HEK293 (cell line): Measurements from ENCODE around the gene FASTK.

Experiments
- GLI2 ChIP-seq: fragments of 450-650 bp; formaldehyde crosslinking; IDR thresholded peaks from 2 replicates; pipeline ENCODE4; 2017; ENCODE audit warnings: missing biosample characterization, missing genetic modification characterization, low read depth, borderline replicate concordance
- GLIS2 ChIP-seq: fragments of 450-650 bp; formaldehyde crosslinking; IDR thresholded peaks from 2 replicates; pipeline ENCODE4 v1.5.1; 2016; ENCODE audit warnings: missing biosample characterization, missing genetic modification characterization
- KLF10 ChIP-seq: fragments of 450-650 bp; IDR thresholded peaks from 2 replicates; pipeline ENCODE4 v1.5.1; 2018; ENCODE audit warnings: missing biosample characterization, mild to moderate bottlenecking, missing genetic modification characterization
- MEIS1 ChIP-seq: sonication (generic); formaldehyde crosslinking; IDR thresholded peaks from 2 replicates; pipeline ENCODE4 v1.8.1; 2022; ENCODE audit warnings: missing genetic modification reagents, mild to moderate bottlenecking, borderline replicate concordance
- OVOL3 ChIP-seq: fragments of 450-650 bp; formaldehyde crosslinking; IDR thresholded peaks from 2 replicates; pipeline ENCODE4 v1.5.1; 2016; ENCODE audit warnings: missing biosample characterization, missing genetic modification characterization
- PRDM1 ChIP-seq: fragments of 450-650 bp; formaldehyde crosslinking; IDR thresholded peaks from 2 replicates; pipeline ENCODE4; 2016; ENCODE audit warnings: missing biosample characterization, missing genetic modification characterization
- SALL2 ChIP-seq: fragments of 450-650 bp; formaldehyde crosslinking; IDR thresholded peaks from 2 replicates; pipeline ENCODE4 v1.5.0; 2017; ENCODE audit warnings: missing biosample characterization, mild to moderate bottlenecking, missing genetic modification characterization, borderline replicate concordance
- ZBTB21 ChIP-seq: fragments of 450-650 bp; formaldehyde crosslinking; IDR thresholded peaks from 2 replicates; pipeline ENCODE4 v1.5.1; 2017; ENCODE audit warnings: missing biosample characterization, missing genetic modification characterization
- ZEB2 ChIP-seq: fragments of 450-650 bp; formaldehyde crosslinking; IDR thresholded peaks from 2 replicates; pipeline ENCODE4 v1.5.1; 2016; ENCODE audit warnings: missing biosample characterization, missing genetic modification characterization
- ZNF19 ChIP-seq: fragments of 450-650 bp; formaldehyde crosslinking; IDR thresholded peaks from 2 replicates; pipeline ENCODE4; 2016; ENCODE audit warnings: missing biosample characterization, missing genetic modification characterization, low read depth
- ZNF292 ChIP-seq: fragments of 450-650 bp; formaldehyde crosslinking; IDR thresholded peaks from 2 replicates; pipeline ENCODE4 v1.5.1; 2016; ENCODE audit warnings: low read depth, missing biosample characterization, missing genetic modification characterization, borderline replicate concordance
- ZNF311 ChIP-seq: fragments of 450-650 bp; formaldehyde crosslinking; IDR thresholded peaks from 2 replicates; pipeline ENCODE4 v1.5.1; 2017; ENCODE audit warnings: missing biosample characterization, missing genetic modification characterization, borderline replicate concordance
- ZNF341 ChIP-seq: fragments of 450-650 bp; formaldehyde crosslinking; IDR thresholded peaks from 2 replicates; pipeline ENCODE4; 2016; ENCODE audit warnings: low read depth, missing biosample characterization, missing genetic modification characterization
- ZNF416 ChIP-seq: fragments of 450-650 bp; formaldehyde crosslinking; IDR thresholded peaks from 2 replicates; pipeline ENCODE4 v1.5.1; 2016; ENCODE audit warnings: missing biosample characterization, missing genetic modification characterization
- ZNF521 ChIP-seq: fragments of 450-650 bp; formaldehyde crosslinking; IDR thresholded peaks from 2 replicates; pipeline ENCODE4 v1.5.1; 2017; ENCODE audit warnings: missing biosample characterization, mild to moderate bottlenecking, missing genetic modification characterization
- ZNF530 ChIP-seq: fragments of 450-650 bp; formaldehyde crosslinking; IDR thresholded peaks from 2 replicates; pipeline ENCODE4 v1.5.1; 2016; ENCODE audit warnings: low read depth, missing biosample characterization, missing genetic modification characterization
- ZNF560 ChIP-seq: fragments of 450-650 bp; formaldehyde crosslinking; IDR thresholded peaks from 2 replicates; pipeline ENCODE4 v1.5.1; 2017; ENCODE audit warnings: missing biosample characterization, missing genetic modification characterization, borderline replicate concordance
- ZNF571 ChIP-seq: fragments of 450-650 bp; formaldehyde crosslinking; IDR thresholded peaks from 2 replicates; pipeline ENCODE4 v1.5.0; 2017; ENCODE audit warnings: missing biosample characterization, missing genetic modification characterization
- ZNF660 ChIP-seq: fragments of 450-650 bp; IDR thresholded peaks from 2 replicates; pipeline ENCODE4 v1.5.1; 2018; ENCODE audit warnings: missing biosample characterization, mild to moderate bottlenecking, missing genetic modification characterization
- ZNF664 ChIP-seq: fragments of 450-650 bp; formaldehyde crosslinking; IDR thresholded peaks from 2 replicates; pipeline ENCODE4 v1.5.1; 2016; ENCODE audit warnings: missing biosample characterization, missing genetic modification characterization
- ZNF670 ChIP-seq: fragments of 450-650 bp; formaldehyde crosslinking; IDR thresholded peaks from 2 replicates; pipeline ENCODE4 v1.5.1; 2016; ENCODE audit warnings: missing biosample characterization, missing genetic modification characterization, low read depth
- ZNF704 ChIP-seq: fragments of 450-650 bp; formaldehyde crosslinking; IDR thresholded peaks from 2 replicates; pipeline ENCODE4 v1.5.1; 2016; ENCODE audit warnings: missing biosample characterization, missing genetic modification characterization
- ZNF747 ChIP-seq: fragments of 450-650 bp; formaldehyde crosslinking; IDR thresholded peaks from 2 replicates; pipeline ENCODE4 v1.5.1; 2016; ENCODE audit warnings: missing biosample characterization, missing genetic modification characterization
- ZNF791 ChIP-seq: fragments of 450-650 bp; formaldehyde crosslinking; IDR thresholded peaks from 2 replicates; pipeline ENCODE4 v1.5.1; 2016; ENCODE audit warnings: missing biosample characterization, missing genetic modification characterization
- ZSCAN5A ChIP-seq: fragments of 450-650 bp; formaldehyde crosslinking; IDR thresholded peaks from 2 replicates; pipeline ENCODE4 v1.5.1; 2016; ENCODE audit warnings: missing biosample characterization, missing genetic modification characterization
- TF ChIP-seq, protein P1 (sequence below): fragments of 450-650 bp; formaldehyde crosslinking; IDR thresholded peaks from 2 replicates; pipeline ENCODE4 v1.5.1; 2016; ENCODE audit warnings: missing biosample characterization, missing genetic modification characterization
- TF ChIP-seq, protein P2 (sequence below): fragments of 450-650 bp; IDR thresholded peaks from 2 replicates; pipeline ENCODE4 v1.5.1; 2018; ENCODE audit warnings: missing biosample characterization, missing genetic modification characterization
- TF ChIP-seq, protein P3 (sequence below): fragments of 450-650 bp; formaldehyde crosslinking; IDR thresholded peaks from 2 replicates; pipeline ENCODE4 v1.5.1; 2016; ENCODE audit warnings: missing biosample characterization, missing genetic modification characterization
- TF ChIP-seq, protein P4 (sequence below): fragments of 450-650 bp; formaldehyde crosslinking; optimal IDR thresholded peaks from 2 replicates; pipeline ENCODE3; 2016; ENCODE audit warnings: missing biosample characterization, mild to moderate bottlenecking, missing genetic modification characterization

The FASTK gene

GRCh38 chr7:151059367-151060112 lies 21.1 kb downstream of the FASTK start, which contains the start of gene SLC4A2 (continued):
- TF ChIP-seq, protein P1, sequence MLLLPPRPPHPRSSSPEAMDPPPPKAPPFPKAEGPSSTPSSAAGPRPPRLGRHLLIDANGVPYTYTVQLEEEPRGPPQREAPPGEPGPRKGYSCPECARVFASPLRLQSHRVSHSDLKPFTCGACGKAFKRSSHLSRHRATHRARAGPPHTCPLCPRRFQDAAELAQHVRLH (tag by site-specific recombination): no peak
- TF ChIP-seq ZBTB21 (tag by site-specific recombination): no peak
- no peak for TF ChIP-seq PRDM1
- no peak for TF ChIP-seq OVOL3 (tag by site-specific recombination)
- no peak for TF ChIP-seq ZNF416
- TF ChIP-seq MEIS1 (CRISPR knock-in tag): no peak
- TF ChIP-seq ZNF311 (tag by site-specific recombination): no peak
- peak; percentile 69; the same call in 1 of the 2 replicates for TF ChIP-seq KLF10 (tag by site-specific recombination)
- TF ChIP-seq, protein P2, sequence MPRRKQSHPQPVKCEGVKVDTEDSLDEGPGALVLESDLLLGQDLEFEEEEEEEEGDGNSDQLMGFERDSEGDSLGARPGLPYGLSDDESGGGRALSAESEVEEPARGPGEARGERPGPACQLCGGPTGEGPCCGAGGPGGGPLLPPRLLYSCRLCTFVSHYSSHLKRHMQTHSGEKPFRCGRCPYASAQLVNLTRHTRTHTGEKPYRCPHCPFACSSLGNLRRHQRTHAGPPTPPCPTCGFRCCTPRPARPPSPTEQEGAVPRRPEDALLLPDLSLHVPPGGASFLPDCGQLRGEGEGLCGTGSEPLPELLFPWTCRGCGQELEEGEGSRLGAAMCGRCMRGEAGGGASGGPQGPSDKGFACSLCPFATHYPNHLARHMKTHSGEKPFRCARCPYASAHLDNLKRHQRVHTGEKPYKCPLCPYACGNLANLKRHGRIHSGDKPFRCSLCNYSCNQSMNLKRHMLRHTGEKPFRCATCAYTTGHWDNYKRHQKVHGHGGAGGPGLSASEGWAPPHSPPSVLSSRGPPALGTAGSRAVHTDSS (tag by site-specific recombination): no peak
- TF ChIP-seq, protein P3, sequence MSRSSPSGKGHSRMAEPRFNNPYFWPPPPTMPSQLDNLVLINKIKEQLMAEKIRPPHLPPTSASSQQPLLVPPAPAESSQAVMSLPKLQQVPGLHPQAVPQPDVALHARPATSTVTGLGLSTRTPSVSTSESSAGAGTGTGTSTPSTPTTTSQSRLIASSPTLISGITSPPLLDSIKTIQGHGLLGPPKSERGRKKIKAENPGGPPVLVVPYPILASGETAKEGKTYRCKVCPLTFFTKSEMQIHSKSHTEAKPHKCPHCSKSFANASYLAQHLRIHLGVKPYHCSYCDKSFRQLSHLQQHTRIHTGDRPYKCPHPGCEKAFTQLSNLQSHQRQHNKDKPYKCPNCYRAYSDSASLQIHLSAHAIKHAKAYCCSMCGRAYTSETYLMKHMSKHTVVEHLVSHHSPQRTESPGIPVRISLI (tag by site-specific recombination): no peak
- no peak for TF ChIP-seq ZNF530 (tag by site-specific recombination)
- TF ChIP-seq ZNF660 (tag by site-specific recombination): no peak
- TF ChIP-seq ZEB2 (tag by site-specific recombination): no peak
- no peak for TF ChIP-seq ZNF747
- TF ChIP-seq GLIS2 (tag by site-specific recombination): peak; percentile 88; the same call in 1 of the 2 replicates
- TF ChIP-seq, protein P4, sequence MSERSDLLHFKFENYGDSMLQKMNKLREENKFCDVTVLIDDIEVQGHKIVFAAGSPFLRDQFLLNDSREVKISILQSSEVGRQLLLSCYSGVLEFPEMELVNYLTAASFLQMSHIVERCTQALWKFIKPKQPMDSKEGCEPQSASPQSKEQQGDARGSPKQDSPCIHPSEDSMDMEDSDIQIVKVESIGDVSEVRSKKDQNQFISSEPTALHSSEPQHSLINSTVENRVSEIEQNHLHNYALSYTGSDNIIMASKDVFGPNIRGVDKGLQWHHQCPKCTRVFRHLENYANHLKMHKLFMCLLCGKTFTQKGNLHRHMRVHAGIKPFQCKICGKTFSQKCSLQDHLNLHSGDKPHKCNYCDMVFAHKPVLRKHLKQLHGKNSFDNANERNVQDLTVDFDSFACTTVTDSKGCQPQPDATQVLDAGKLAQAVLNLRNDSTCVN (tag by site-specific recombination): peak; percentile 94
- no peak for TF ChIP-seq ZNF791
- TF ChIP-seq GLI2 (tag by site-specific recombination): no peak
- no peak for TF ChIP-seq ZNF521 (tag by site-specific recombination)
- TF ChIP-seq ZNF670: no peak
- no peak for TF ChIP-seq ZNF292 (tag by site-specific recombination)
- TF ChIP-seq ZNF664: no peak
- TF ChIP-seq ZNF341 (tag by site-specific recombination): peak; percentile 69; the same call in 1 of the 2 replicates
- TF ChIP-seq ZSCAN5A (tag by site-specific recombination): no peak
- TF ChIP-seq ZNF19 (tag by site-specific recombination): no peak
- no peak for TF ChIP-seq ZNF704 (tag by site-specific recombination)
- TF ChIP-seq ZNF560 (tag by site-specific recombination): no peak
- TF ChIP-seq ZNF571 (tag by site-specific recombination): no peak
- TF ChIP-seq SALL2 (tag by site-specific recombination): no peak
